Breast epithelium (tissue), 3 donors: Measurements from ENCODE around the gene TNFRSF6B.

Experiments used
- POLR2A ChIP-seq: fragments of 450-650 bp; IDR thresholded peaks from one replicate; pipeline ENCODE4 v1.6.1; 2016; ENCODE audit warnings: antibody characterized with exemption, mild to moderate bottlenecking, moderate library complexity
- POLR2AphosphoS5 ChIP-seq, 3 donors: sonication (generic); formaldehyde crosslinking; IDR thresholded peaks; one replicate each; pipeline ENCODE4 v1.6.1; 2017; ENCODE audit warnings: antibody characterized with exemption in 3 of 3
- TF ChIP-seq, protein P1 (sequence below), 3 donors: fragments of 450-650 bp; IDR thresholded peaks; one replicate each; pipeline ENCODE4 v1.5.1; 2016 to 2017; ENCODE audit warnings: antibody characterized with exemption in 3 of 3, mild to moderate bottlenecking in 3 of 3, moderate library complexity in 3 of 3

GRCh38 chr20:63738687-63739129 is 42.3 kb downstream of the TNFRSF6B start:
- TF ChIP-seq POLR2A (no peak), POLR2AphosphoS5 (IDR thresholded peaks at IDR 0.05) (no peak)
- TF ChIP-seq, protein P1, sequence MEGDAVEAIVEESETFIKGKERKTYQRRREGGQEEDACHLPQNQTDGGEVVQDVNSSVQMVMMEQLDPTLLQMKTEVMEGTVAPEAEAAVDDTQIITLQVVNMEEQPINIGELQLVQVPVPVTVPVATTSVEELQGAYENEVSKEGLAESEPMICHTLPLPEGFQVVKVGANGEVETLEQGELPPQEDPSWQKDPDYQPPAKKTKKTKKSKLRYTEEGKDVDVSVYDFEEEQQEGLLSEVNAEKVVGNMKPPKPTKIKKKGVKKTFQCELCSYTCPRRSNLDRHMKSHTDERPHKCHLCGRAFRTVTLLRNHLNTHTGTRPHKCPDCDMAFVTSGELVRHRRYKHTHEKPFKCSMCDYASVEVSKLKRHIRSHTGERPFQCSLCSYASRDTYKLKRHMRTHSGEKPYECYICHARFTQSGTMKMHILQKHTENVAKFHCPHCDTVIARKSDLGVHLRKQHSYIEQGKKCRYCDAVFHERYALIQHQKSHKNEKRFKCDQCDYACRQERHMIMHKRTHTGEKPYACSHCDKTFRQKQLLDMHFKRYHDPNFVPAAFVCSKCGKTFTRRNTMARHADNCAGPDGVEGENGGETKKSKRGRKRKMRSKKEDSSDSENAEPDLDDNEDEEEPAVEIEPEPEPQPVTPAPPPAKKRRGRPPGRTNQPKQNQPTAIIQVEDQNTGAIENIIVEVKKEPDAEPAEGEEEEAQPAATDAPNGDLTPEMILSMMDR (IDR thresholded peaks at IDR 0.05): no peak
